ENCODE results near the gene AFF1.
A peak's percentile ranks its signal among the peaks of the same experiment; 100 is the strongest.

The AFF1 gene

DNA sequence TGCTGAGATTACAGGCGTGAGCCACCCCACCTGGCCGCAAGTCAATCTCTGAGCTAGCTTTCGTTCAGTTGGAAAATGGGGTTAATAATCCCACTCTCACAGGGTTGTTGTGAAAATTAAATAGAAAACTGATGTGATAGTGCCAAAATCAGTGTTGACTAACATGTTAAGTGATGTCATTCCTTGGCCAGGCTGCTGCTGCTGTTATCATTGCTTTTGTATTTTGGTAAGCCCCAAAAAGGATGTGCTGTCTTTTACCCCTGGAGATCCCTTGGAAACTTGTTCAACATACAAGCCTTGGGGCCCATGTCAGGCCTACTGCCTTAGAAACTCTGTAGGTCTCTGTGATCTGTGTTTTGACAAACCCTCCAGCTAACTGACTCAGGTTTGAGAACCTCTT, 106.3 kb downstream of the AFF1 start:
- H3K27ac ChIP-seq (ENCODE audit: low read depth, low read length) = no peak overlapping the region

DNA sequence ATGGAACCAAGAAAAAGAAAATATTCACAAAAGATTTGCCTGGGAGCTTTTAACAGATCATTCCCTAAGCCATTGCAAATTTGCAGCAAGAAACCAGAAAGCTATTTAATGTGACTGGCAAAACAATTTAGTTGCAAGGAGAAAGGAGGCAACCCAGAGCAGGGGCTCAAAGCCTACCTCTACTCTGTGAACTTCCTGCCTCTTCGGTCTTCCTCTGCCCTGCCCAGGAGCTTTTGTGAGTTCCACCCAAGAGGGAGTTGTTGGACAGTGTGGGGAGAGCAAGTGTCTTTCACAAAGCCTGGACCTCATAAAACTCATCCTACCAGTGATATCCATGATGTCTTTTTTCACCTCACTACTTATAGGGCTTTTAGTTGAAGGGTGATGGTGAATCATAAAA, 107.4 kb downstream of the AFF1 start:
- Histone ChIP-seq H3K27ac (ENCODE audit: low read depth, low read length) (peak overlapping the region; percentile 45), H3K9ac (ENCODE audit: low read depth, low read length) (no peak overlapping the region), H3K36me3 (ENCODE audit: control insufficient read depth, insufficient read depth, low read length) (peaks cover 16% of the 10 kb centered on the region), H3K4me3 (ENCODE audit: low read depth, low read length) (no peak overlapping the region), H3K4me1 (ENCODE audit: control insufficient read depth, insufficient read depth, low read length) (peaks cover 53% of the 10 kb centered on the region), H3K27me3 (ENCODE audit: control insufficient read depth, insufficient read depth, low read length) (no peaks in the 10 kb centered on the region), H3K9me3 (ENCODE audit: control insufficient read depth, insufficient read depth, low read length) (no peaks in the 10 kb centered on the region)

More for the DNA sequence above, 106.3 kb downstream of the AFF1 start:
- H3K4me1 ChIP-seq (ENCODE audit: control insufficient read depth, insufficient read depth, low read length) = peaks cover 63% of the 10 kb centered on the region
- peaks cover 6% of the 10 kb centered on the region for H3K36me3 ChIP-seq (ENCODE audit: control insufficient read depth, insufficient read depth, low read length)
- H3K4me3 ChIP-seq (ENCODE audit: low read depth, low read length) = no peak overlapping the region
- no peaks in the 10 kb centered on the region for H3K9me3 ChIP-seq (ENCODE audit: control insufficient read depth, insufficient read depth, low read length)
- no peak overlapping the region for H3K9ac ChIP-seq (ENCODE audit: low read depth, low read length)
- H3K27me3 ChIP-seq (ENCODE audit: control insufficient read depth, insufficient read depth, low read length) = no peaks in the 10 kb centered on the region

DNA sequence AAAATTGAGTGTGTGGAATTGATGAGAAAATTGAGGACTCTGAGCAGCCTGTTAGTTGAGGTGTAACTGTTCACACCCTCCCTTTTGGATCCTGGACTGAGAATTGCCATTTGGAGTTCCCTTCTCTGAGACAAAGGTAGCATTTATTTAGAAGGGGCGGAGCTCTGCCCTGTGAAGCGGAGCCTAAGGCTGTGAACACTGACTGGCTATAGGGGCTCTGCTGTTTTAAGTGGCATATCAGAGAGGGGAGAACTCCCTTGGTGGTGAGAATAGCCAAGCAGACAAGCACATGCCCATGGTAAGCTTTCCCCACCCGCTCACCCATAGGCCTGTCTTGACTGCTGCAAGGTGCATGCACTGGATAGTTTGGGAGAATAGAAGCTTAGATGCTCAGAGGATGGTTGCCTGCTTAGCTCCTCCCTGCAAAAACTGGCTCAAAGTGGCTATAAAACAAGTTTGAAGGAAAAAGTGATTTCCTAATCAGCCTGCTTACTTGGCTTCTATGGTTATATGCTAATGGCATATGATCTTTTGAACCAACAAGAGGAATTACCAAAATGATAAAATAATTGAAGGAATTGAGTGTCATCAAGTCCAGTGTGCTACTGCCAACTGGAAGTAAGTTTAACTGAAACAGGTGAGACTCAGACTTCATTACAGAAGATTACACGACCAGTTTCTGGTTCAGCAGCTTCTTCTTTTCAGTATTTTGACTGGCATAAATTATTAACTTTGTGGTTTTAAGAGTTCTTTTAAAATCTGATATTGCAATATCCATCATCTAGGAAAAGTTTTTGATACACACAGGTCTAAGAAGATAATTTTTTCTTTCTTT, 108.4 kb downstream of the AFF1 start:
- Histone ChIP-seq H3K27ac (ENCODE audit: low read depth, low read length) (no peak overlapping the region), H3K4me3 (ENCODE audit: low read depth, low read length) (no peak overlapping the region), H3K27me3 (ENCODE audit: control insufficient read depth, insufficient read depth, low read length) (no peaks in the 10 kb centered on the region), H3K9me3 (ENCODE audit: control insufficient read depth, insufficient read depth, low read length) (no peaks in the 10 kb centered on the region), H3K9ac (ENCODE audit: low read depth, low read length) (no peak overlapping the region; the same call in 1 of the 2 replicates), H3K4me1 (ENCODE audit: control insufficient read depth, insufficient read depth, low read length) (peaks cover 51% of the 10 kb centered on the region), H3K36me3 (ENCODE audit: control insufficient read depth, insufficient read depth, low read length) (peaks cover 26% of the 10 kb centered on the region)

DNA sequence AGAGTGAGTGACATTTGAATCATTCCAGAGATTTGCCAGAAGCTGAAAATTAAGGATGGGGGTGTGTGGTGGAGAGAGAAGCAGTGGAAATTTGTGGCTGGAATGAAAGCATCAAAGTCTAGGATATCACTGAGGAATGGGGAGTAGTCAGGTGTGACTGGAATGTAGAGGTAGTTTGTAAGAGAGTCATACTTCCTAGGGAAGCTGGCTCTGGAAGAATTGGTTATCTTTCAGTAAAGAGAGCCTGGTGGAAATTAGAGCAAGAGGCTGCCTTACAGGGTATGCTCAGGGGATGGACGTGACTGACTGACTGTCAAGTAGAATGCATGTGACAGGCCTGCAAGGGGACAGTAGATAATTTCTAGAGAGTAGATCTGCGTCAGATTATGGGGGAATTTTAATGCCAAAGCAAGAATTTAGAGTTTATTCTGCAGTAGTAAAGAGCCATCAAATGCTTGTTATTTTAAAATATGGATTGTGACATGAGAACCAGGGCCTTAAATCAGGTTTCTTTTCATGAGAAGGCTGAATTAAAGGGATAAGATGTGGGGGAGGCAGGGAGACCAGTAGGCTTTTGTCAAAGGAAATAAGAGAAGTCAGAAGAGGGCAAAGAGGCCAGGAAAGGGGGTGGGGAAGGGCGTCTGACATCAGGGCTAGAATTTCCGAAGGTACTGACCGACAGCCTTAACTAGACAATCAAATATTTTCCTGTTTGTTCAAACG, 109.9 kb downstream of the AFF1 start:
- H3K27me3 ChIP-seq (ENCODE audit: control insufficient read depth, insufficient read depth, low read length) = no peaks in the 10 kb centered on the region
- H3K36me3 ChIP-seq (ENCODE audit: control insufficient read depth, insufficient read depth, low read length) = peaks cover 34% of the 10 kb centered on the region
- H3K4me1 ChIP-seq (ENCODE audit: control insufficient read depth, insufficient read depth, low read length) = peaks cover 51% of the 10 kb centered on the region
- no peak overlapping the region for H3K27ac ChIP-seq (ENCODE audit: low read depth, low read length)
- no peaks in the 10 kb centered on the region for H3K9me3 ChIP-seq (ENCODE audit: control insufficient read depth, insufficient read depth, low read length)
- H3K4me3 ChIP-seq (ENCODE audit: low read depth, low read length) = no peak overlapping the region
- H3K9ac ChIP-seq (ENCODE audit: low read depth, low read length) = no peak overlapping the region

DNA sequence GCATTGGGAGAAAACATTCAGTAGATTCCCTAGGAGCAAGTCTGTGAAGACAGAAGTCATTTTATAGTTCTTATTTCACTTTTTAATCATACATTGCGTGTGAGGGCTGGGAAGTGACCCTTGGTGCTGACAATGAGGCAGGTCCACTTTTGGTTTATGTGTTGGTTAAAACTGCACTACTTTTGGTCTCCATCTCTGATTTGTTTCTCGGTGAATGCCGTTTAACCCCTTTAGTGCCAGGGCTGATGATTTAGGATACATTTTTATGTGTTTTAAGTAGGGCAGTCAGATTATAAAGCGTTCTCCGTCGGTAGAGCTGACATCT, 110.4 kb downstream of the AFF1 start:
- H3K27ac ChIP-seq (ENCODE audit: low read depth, low read length) = no peak overlapping the region
- no peaks in the 10 kb centered on the region for H3K27me3 ChIP-seq (ENCODE audit: control insufficient read depth, insufficient read depth, low read length)
- H3K36me3 ChIP-seq (ENCODE audit: control insufficient read depth, insufficient read depth, low read length) = peaks cover 34% of the 10 kb centered on the region
- H3K9me3 ChIP-seq (ENCODE audit: control insufficient read depth, insufficient read depth, low read length) = no peaks in the 10 kb centered on the region
- H3K4me3 ChIP-seq (ENCODE audit: low read depth, low read length) = no peak overlapping the region
- H3K9ac ChIP-seq (ENCODE audit: low read depth, low read length) = no peak overlapping the region
- H3K4me1 ChIP-seq (ENCODE audit: control insufficient read depth, insufficient read depth, low read length) = peaks cover 53% of the 10 kb centered on the region

DNA sequence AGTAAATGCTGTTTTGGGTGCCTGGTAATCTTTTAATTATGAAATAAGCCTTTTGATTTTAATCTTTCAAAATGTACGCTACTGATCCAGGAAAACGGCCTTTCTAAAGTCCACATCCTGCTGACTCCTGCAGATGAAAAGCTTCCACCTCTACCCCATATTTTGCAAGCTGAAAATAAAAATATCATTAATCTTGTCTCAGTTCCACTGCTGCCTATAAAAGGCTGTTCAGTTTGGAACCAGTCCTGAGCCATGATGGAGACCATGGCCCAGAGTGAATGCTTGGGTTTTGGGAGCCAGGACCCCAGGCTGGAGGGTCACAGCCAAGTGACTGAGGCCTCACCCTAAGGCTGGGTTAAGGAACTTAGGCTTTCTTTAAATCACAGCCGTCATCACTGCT, 110.8 kb downstream of the AFF1 start:
- no peak overlapping the region for H3K27ac ChIP-seq (ENCODE audit: low read depth, low read length)
- no peaks in the 10 kb centered on the region for H3K9me3 ChIP-seq (ENCODE audit: control insufficient read depth, insufficient read depth, low read length)
- H3K4me1 ChIP-seq (ENCODE audit: control insufficient read depth, insufficient read depth, low read length) = peaks cover 53% of the 10 kb centered on the region
- no peaks in the 10 kb centered on the region for H3K27me3 ChIP-seq (ENCODE audit: control insufficient read depth, insufficient read depth, low read length)
- H3K9ac ChIP-seq (ENCODE audit: low read depth, low read length) = no peak overlapping the region
- peaks cover 36% of the 10 kb centered on the region for H3K36me3 ChIP-seq (ENCODE audit: control insufficient read depth, insufficient read depth, low read length)
- no peak overlapping the region for H3K4me3 ChIP-seq (ENCODE audit: low read depth, low read length)

DNA sequence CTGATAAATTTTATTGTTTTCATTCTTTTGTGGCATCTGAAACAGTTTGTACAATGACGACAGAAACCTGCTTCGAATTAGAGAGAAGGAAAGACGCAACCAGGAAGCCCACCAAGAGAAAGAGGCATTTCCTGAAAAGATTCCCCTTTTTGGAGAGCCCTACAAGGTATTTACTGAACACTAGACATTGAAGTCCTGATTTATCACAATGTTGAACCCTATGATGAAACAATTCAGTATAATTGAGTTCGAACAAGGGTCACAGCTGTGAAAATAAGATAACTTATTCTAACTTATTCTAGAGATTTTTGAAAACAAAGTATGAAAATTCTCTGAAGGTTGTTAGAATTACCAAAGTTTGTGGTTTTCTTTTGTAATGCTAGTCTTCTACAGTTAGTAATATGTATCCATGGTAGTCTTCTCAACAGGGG, 111.3 kb downstream of the AFF1 start:
- Histone ChIP-seq H3K4me1 (ENCODE audit: control insufficient read depth, insufficient read depth, low read length) (peaks cover 53% of the 10 kb centered on the region), H3K27ac (ENCODE audit: low read depth, low read length) (no peak overlapping the region)

DNA sequence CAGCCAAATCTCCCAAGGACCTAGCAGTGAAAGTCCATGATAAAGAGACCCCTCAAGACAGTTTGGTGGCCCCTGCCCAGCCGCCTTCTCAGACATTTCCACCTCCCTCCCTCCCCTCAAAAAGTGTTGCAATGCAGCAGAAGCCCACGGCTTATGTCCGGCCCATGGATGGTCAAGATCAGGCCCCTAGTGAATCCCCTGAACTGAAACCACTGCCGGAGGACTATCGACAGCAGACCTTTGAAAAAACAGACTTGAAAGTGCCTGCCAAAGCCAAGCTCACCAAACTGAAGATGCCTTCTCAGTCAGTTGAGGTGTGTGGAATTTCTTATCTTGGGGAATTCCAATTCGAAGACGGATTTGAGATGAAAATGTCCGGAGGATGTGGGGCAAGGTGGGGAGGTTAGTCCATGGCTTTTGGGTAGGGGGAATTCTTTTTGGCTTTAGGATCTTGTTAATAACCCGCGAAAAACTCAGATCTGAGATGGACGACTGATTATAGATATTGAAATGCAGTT, 112.5 kb downstream of the AFF1 start:
- no peaks in the 10 kb centered on the region for H3K27me3 ChIP-seq (ENCODE audit: control insufficient read depth, insufficient read depth, low read length)
- peaks cover 41% of the 10 kb centered on the region for H3K36me3 ChIP-seq (ENCODE audit: control insufficient read depth, insufficient read depth, low read length)
- no peak overlapping the region for H3K9ac ChIP-seq (ENCODE audit: low read depth, low read length)
- no peak overlapping the region for H3K27ac ChIP-seq (ENCODE audit: low read depth, low read length)
- no peaks in the 10 kb centered on the region for H3K9me3 ChIP-seq (ENCODE audit: control insufficient read depth, insufficient read depth, low read length)
- H3K4me3 ChIP-seq (ENCODE audit: low read depth, low read length) = no peak overlapping the region
- peaks cover 51% of the 10 kb centered on the region for H3K4me1 ChIP-seq (ENCODE audit: control insufficient read depth, insufficient read depth, low read length)

More for the DNA sequence above, 111.3 kb downstream of the AFF1 start:
- H3K4me3 ChIP-seq (ENCODE audit: low read depth, low read length) = no peak overlapping the region
- H3K9ac ChIP-seq (ENCODE audit: low read depth, low read length) = no peak overlapping the region
- H3K9me3 ChIP-seq (ENCODE audit: control insufficient read depth, insufficient read depth, low read length) = no peaks in the 10 kb centered on the region
- peaks cover 41% of the 10 kb centered on the region for H3K36me3 ChIP-seq (ENCODE audit: control insufficient read depth, insufficient read depth, low read length)
- H3K27me3 ChIP-seq (ENCODE audit: control insufficient read depth, insufficient read depth, low read length) = no peaks in the 10 kb centered on the region

DNA sequence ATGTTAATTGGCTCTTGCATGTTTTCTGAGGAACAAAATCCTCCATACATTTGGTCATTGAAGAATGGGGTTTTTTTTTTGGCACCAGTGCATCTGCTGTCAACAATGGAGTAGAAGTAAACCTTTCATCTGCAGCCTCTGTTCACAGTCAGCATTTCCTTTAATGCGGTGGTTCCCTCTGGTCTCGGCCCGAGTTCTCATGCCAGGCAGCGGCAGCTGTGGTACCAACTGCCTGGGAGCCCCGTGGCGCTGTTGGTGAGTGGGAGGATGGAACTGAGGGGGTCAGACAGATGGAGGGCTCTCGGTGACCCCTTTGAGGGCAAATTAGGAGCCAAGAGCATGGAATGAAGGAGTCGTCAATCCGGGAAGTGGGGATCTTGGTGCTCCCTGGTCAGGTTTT, 114.7 kb downstream of the AFF1 start:
- Histone ChIP-seq H3K4me1 (ENCODE audit: control insufficient read depth, insufficient read depth, low read length) (peaks cover 49% of the 10 kb centered on the region), H3K4me3 (ENCODE audit: low read depth, low read length) (no peak overlapping the region), H3K27ac (ENCODE audit: low read depth, low read length) (no peak overlapping the region), H3K27me3 (ENCODE audit: control insufficient read depth, insufficient read depth, low read length) (no peaks in the 10 kb centered on the region), H3K9ac (ENCODE audit: low read depth, low read length) (no peak overlapping the region), H3K36me3 (ENCODE audit: control insufficient read depth, insufficient read depth, low read length) (peaks cover 46% of the 10 kb centered on the region), H3K9me3 (ENCODE audit: control insufficient read depth, insufficient read depth, low read length) (no peaks in the 10 kb centered on the region)

DNA sequence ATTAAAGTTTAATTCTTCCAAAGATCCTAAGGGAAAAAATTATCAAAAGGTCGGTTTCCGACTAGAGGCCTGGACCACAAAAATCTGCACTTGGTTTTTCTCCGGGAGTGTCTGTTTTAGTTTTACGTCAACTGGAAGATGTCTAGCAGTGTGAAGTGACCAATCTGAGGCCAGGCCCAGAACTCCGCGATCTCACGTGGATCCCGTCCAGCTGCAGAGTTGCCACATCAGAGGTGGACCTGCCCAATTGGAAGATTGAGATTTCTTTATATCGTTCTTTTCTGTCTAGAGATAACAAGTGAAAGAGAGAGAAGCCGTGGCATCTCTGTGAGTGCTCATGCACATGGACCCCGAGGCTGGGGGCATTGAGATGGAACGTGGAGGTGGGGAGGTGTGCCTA, 115.8 kb downstream of the AFF1 start:
- Histone ChIP-seq H3K27ac (ENCODE audit: low read depth, low read length) (no peak overlapping the region), H3K4me1 (ENCODE audit: control insufficient read depth, insufficient read depth, low read length) (peaks cover 50% of the 10 kb centered on the region), H3K9me3 (ENCODE audit: control insufficient read depth, insufficient read depth, low read length) (no peaks in the 10 kb centered on the region), H3K9ac (ENCODE audit: low read depth, low read length) (no peak overlapping the region), H3K27me3 (ENCODE audit: control insufficient read depth, insufficient read depth, low read length) (no peaks in the 10 kb centered on the region), H3K4me3 (ENCODE audit: low read depth, low read length) (no peak overlapping the region), H3K36me3 (ENCODE audit: control insufficient read depth, insufficient read depth, low read length) (peaks cover 46% of the 10 kb centered on the region)

DNA sequence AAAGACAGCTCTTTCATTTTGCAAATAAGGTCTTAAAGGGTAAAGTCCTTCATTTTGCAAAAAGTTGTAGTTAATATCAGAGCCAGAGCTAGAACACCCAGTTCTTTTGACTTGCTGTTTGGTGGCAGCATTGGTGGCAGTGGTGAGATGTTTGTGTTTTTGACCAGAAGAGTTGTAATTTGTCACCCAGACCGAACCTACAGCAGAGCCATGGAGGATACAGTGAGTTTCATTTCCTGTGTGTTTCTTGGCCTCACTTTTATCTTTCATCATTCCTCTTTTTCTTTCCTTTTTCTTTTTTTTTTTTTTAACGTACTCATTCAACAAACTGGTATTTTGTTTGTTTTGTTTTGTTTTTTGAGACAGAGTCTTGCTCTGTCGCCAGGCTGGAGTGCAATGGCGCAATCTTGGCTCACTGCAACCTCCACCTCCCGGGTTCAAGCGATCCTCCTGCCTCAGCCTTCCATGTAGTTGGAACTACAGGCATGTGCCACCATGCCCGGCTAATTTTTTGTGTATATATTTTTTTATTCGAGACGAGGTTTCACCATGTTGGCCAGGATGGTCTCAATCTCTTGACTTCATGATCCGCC, 116.4 kb downstream of the AFF1 start:
- H3K36me3 ChIP-seq (ENCODE audit: control insufficient read depth, insufficient read depth, low read length) = peaks cover 40% of the 10 kb centered on the region
- peaks cover 50% of the 10 kb centered on the region for H3K4me1 ChIP-seq (ENCODE audit: control insufficient read depth, insufficient read depth, low read length)
- H3K4me3 ChIP-seq (ENCODE audit: low read depth, low read length) = no peak overlapping the region
- H3K27me3 ChIP-seq (ENCODE audit: control insufficient read depth, insufficient read depth, low read length) = no peaks in the 10 kb centered on the region
- no peaks in the 10 kb centered on the region for H3K9me3 ChIP-seq (ENCODE audit: control insufficient read depth, insufficient read depth, low read length)
- H3K27ac ChIP-seq (ENCODE audit: low read depth, low read length) = no peak overlapping the region
- no peak overlapping the region for H3K9ac ChIP-seq (ENCODE audit: low read depth, low read length)

Measured in HUES48 (cell line).